ENCODE data around the gene FLNC.

Gene FLNC

GRCh38 chr7:128906766-128907559, 76.8 kb downstream of the FLNC start:
- TF ChIP-seq CTCF (IDR thresholded peaks at IDR 0.05; ENCODE audit: low read length, missing control alignments): no peak
- H3K4me3 ChIP-seq (replicated peaks; ENCODE audit: low read depth, low read length): no peak overlapping the region
- no peak for DNase-seq (ENCODE audit: low read depth)
